ENCODE measurements around the gene PLK5. TPM values are rescaled to one million over a fixed set of nuclear protein-coding genes. Genes with fewer than 3 reads are reported as not detected.

Gene PLK5
- polyA plus RNA-seq, 1 of the 3 experiments (the other 2 are of a cell fraction): not detected

GRCh38 chr19:1567848-1568227 is 44.0 kb downstream of the PLK5 start:
- Histone ChIP-seq H3K27ac (ENCODE audit: low read depth in 2 of 2, low read length in 1 of 2) (peak overlapping the region in 1 of 2 experiments; percentile 86; a peak in 1 of 4 replicates), H3K4me1 (ENCODE audit: control insufficient read depth in 1 of 2, insufficient read depth in 2 of 2, low read depth in 1 of 2, low read length in 1 of 2) (peaks cover 0 to 12% of the 10 kb centered on the region in 2 experiments; a peak in 2 of 4 replicates), H3K36me3 (replicated peaks in 1 of 2; ENCODE audit: control insufficient read depth in 1 of 2, insufficient read depth in 2 of 2, low read length in 1 of 2) (no peaks in the 10 kb centered on the region), H3K79me2 (ENCODE audit: insufficient read depth) (peaks cover 45% of the 10 kb centered on the region), H2AFZ (ENCODE audit: low read depth) (no peak overlapping the region), H3K9me2 (no peaks in the 10 kb centered on the region), H3F3A (replicated peaks; ENCODE audit: insufficient read depth) (peaks cover 6% of the 10 kb centered on the region), H3K9ac (no peak overlapping the region), H3K9me3 (no peaks in the 10 kb centered on the region), H3K27me3 (ENCODE audit: insufficient read depth) (no peaks in the 10 kb centered on the region), H4K20me1 (ENCODE audit: insufficient read depth) (peaks cover 36% of the 10 kb centered on the region), H3K4me3 (ENCODE audit: low read depth in 2 of 2, low read length in 1 of 2) (peak overlapping the region in 1 of 2 experiments; percentile 66; a peak in 2 of 4 replicates), H3K4me2 (no peak overlapping the region)
- ChIA-PET POLR2A (no interaction called here), CTCF (interaction anchor here (1.1 kb wide), 1 partner anchor 9 kb away, joined by 3 read pairs; no protein-coding TSS in a partner anchor)
- DNase-seq: peak; percentile 78
- no peak for TF ChIP-seq MEF2A (IDR thresholded peaks at IDR 0.05; ENCODE audit: borderline replicate concordance, low read depth)
- no peak for TF ChIP-seq GATA2 (CRISPR knock-in tag; IDR thresholded peaks at IDR 0.05)
- no peak for TF ChIP-seq SMC3 (IDR thresholded peaks at IDR 0.05; ENCODE audit: low read depth, low read length)
- TF ChIP-seq PBX3 (IDR thresholded peaks at IDR 0.05): no peak
- TF ChIP-seq TEAD4 (IDR thresholded peaks at IDR 0.05; ENCODE audit: borderline replicate concordance, insufficient read depth): no peak
- no peak for TF ChIP-seq FOXJ3 (CRISPR knock-in tag; IDR thresholded peaks at IDR 0.05)
- TF ChIP-seq MXI1 (IDR thresholded peaks at IDR 0.05; ENCODE audit: low read depth, low read length): no peak
- no peak for TF ChIP-seq TAF1 (IDR thresholded peaks at IDR 0.05; ENCODE audit: borderline replicate concordance, low read depth, low read length)
- TF ChIP-seq POLR2AphosphoS5 (IDR thresholded peaks at IDR 0.05; ENCODE audit: low read depth, low read length): no peak
- no peak for TF ChIP-seq RCOR1 (IDR thresholded peaks at IDR 0.05; ENCODE audit: low read length)
- TF ChIP-seq SIN3A (IDR thresholded peaks at IDR 0.05; ENCODE audit: borderline replicate concordance, low read depth, low read length): no peak
- no peak for TF ChIP-seq ELF1 (IDR thresholded peaks at IDR 0.05)
- TF ChIP-seq GABPA (IDR thresholded peaks at IDR 0.05; ENCODE audit: low read depth): no peak
- TF ChIP-seq EZH2phosphoT487 (IDR thresholded peaks at IDR 0.05; ENCODE audit: borderline replicate concordance, low read depth): no peak
- WGBS (ENCODE audit: low lambda C conversion rate): 0% methylated on average over 5 of the region's 73 CpGs

GRCh38 chr19:1568320-1569019 is 44.6 kb downstream of the PLK5 start, which contains the start of gene MEX3D:
Gene MEX3D, minus strand, starts transcription at chr19:1568325. Its CDS starts 267 bp downstream, at chr19:1568058.
- Histone ChIP-seq H3K9ac (peak within 1 kb of the TSS; percentile 99), H3K27me3 (ENCODE audit: insufficient read depth) (no peaks in the 10 kb centered on the region), H4K20me1 (ENCODE audit: insufficient read depth) (peaks cover 29% of the 10 kb centered on the region), H3K4me2 (peak within 1 kb of the TSS; percentile 95), H3K9me2 (no peaks in the 10 kb centered on the region), H3K27ac (ENCODE audit: low read depth in 2 of 2, low read length in 1 of 2) (peak within 1 kb of the TSS; percentile 86), H2AFZ (ENCODE audit: low read depth) (no peak within 1 kb of the TSS), H3K4me1 (ENCODE audit: control insufficient read depth in 1 of 2, insufficient read depth in 2 of 2, low read depth in 1 of 2, low read length in 1 of 2) (peaks cover 0 to 12% of the 10 kb centered on the region in 2 experiments; a peak in 2 of 4 replicates), H3K36me3 (replicated peaks in 1 of 2; ENCODE audit: control insufficient read depth in 1 of 2, insufficient read depth in 2 of 2, low read length in 1 of 2) (no peaks in the 10 kb centered on the region), H3F3A (replicated peaks; ENCODE audit: insufficient read depth) (peaks cover 7% of the 10 kb centered on the region), H3K4me3 (ENCODE audit: low read depth in 2 of 2, low read length in 1 of 2) (peak within 1 kb of the TSS; percentile 66 to 93), H3K9me3 (no peaks in the 10 kb centered on the region), H3K79me2 (ENCODE audit: insufficient read depth) (peaks cover 39% of the 10 kb centered on the region)
- ChIA-PET CTCF (interaction anchor here (1.1 kb wide), 2 partner anchors 8 to 23 kb away, joined by 3 read pairs; no protein-coding TSS in a partner anchor), POLR2A (no interaction called here)
- peak; percentile 100 for DNase-seq
- WGBS (ENCODE audit: low lambda C conversion rate): 41% methylated on average over 12 of the region's 63 CpGs
- TF ChIP-seq ELF1 (IDR thresholded peaks at IDR 0.05): no peak
- TF ChIP-seq POLR2AphosphoS5 (IDR thresholded peaks at IDR 0.05; ENCODE audit: low read depth, low read length): 0 out of 2 replicates have a peak, but pooled peaks have one; percentile 12
- peak; percentile 98 for TF ChIP-seq MAX (IDR thresholded peaks at IDR 0.05; ENCODE audit: low read depth)
- TF ChIP-seq FOXJ3 (CRISPR knock-in tag; IDR thresholded peaks at IDR 0.05): no peak
- TF ChIP-seq GATA2 (CRISPR knock-in tag; IDR thresholded peaks at IDR 0.05): no peak
- TF ChIP-seq JUND (IDR thresholded peaks at IDR 0.05): no peak
- no peak for TF ChIP-seq FOXM1 (IDR thresholded peaks at IDR 0.05; ENCODE audit: low read depth)
- TF ChIP-seq NFIC (IDR thresholded peaks at IDR 0.05; ENCODE audit: borderline replicate concordance): no peak
- no peak for TF ChIP-seq RXRA (IDR thresholded peaks at IDR 0.05; ENCODE audit: borderline replicate concordance, low read depth)
- peak; percentile 63 for TF ChIP-seq USF1 (IDR thresholded peaks at IDR 0.05; ENCODE audit: borderline replicate concordance, low read depth)
- TF ChIP-seq SIN3A (IDR thresholded peaks at IDR 0.05; ENCODE audit: borderline replicate concordance, low read depth, low read length): no peak
- TF ChIP-seq MXI1 (IDR thresholded peaks at IDR 0.05; ENCODE audit: low read depth, low read length): peak; percentile 87
- no peak for TF ChIP-seq EP300 (IDR thresholded peaks at IDR 0.05; ENCODE audit: borderline replicate concordance in 1 of 2, low read depth in 1 of 2, low read length in 1 of 2)
- no peak for TF ChIP-seq RAD21 (IDR thresholded peaks at IDR 0.05; ENCODE audit: low read length)
- no peak for TF ChIP-seq FOSL2 (IDR thresholded peaks at IDR 0.05; ENCODE audit: borderline replicate concordance, low read depth)
- TF ChIP-seq NRF1 (IDR thresholded peaks at IDR 0.05; ENCODE audit: low read depth, low read length): peak; percentile 65
- TF ChIP-seq TCF12 (IDR thresholded peaks at IDR 0.05): no peak

Data from SK-N-SH (cell line).